ENCODE data around the gene FKBP2. TPM values are rescaled to one million over a fixed set of nuclear protein-coding genes. Genes with fewer than 3 reads are reported as not detected.
A peak's percentile ranks its signal among the peaks of the same experiment; 100 is the strongest.
"Not testable (repeated sequence)": the region's sequence is repeated elsewhere in the genome, so short reads cannot be mapped to it uniquely, and the experiment has no call there.

FKBP2 gene
- total RNA-seq, 1 experiment from 2014 or later: 27.8 TPM

GRCh38 chr11:64246621-64246870 lies 5.7 kb downstream of the FKBP2 start:
- DNase-seq (ENCODE audit: low spot score); in situ Hi-C loops (cut with HindIII; ENCODE audit: low sequenced_read_pairs): not testable (repeated sequence)

GRCh38 chr11:64246871-64247728 lies 6.2 kb downstream of the FKBP2 start, which contains the start of gene PPP1R14B:
PPP1R14B (minus strand) TSS chr11:64246943; CDS start chr11:64246673, 270 bp downstream.
- peak; percentile 79 for DNase-seq (ENCODE audit: low spot score)
- in situ Hi-C loops (cut with HindIII; ENCODE audit: low sequenced_read_pairs): no loop called here

GRCh38 chr11:64247729-64248531 lies 7.0 kb downstream of the FKBP2 start:
- no peak for DNase-seq (ENCODE audit: low spot score)
- in situ Hi-C loops (cut with HindIII; ENCODE audit: low sequenced_read_pairs): no loop called here

- in situ Hi-C loops (cut with HindIII; ENCODE audit: low sequenced_read_pairs): no loop called here
- DNase-seq (ENCODE audit: low spot score): no peak
Measured at GRCh38 chr11:64248578-64248977, 7.7 kb downstream of the FKBP2 start.

- in situ Hi-C loops (cut with HindIII; ENCODE audit: low sequenced_read_pairs): no loop called here
- DNase-seq (ENCODE audit: low spot score): no peak
Measured at GRCh38 chr11:64249038-64249437, 8.1 kb downstream of the FKBP2 start.

GRCh38 chr11:64249563-64250414 lies 8.9 kb downstream of the FKBP2 start:
- no peak for DNase-seq (ENCODE audit: low spot score)
- in situ Hi-C loops (cut with HindIII; ENCODE audit: low sequenced_read_pairs): no loop called here

GRCh38 chr11:64250415-64251015 lies 9.6 kb downstream of the FKBP2 start:
- no peak for DNase-seq (ENCODE audit: low spot score)
- in situ Hi-C loops (cut with HindIII; ENCODE audit: low sequenced_read_pairs): no loop called here

- in situ Hi-C loops (cut with HindIII; ENCODE audit: low sequenced_read_pairs): no loop called here
- no peak for DNase-seq (ENCODE audit: low spot score)
Measured at GRCh38 chr11:64251016-64251752, 10.3 kb downstream of the FKBP2 start, which contains the start of gene PLCB3. PLCB3 (plus strand) TSS chr11:64251530; CDS start chr11:64251650, 120 bp downstream.

GRCh38 chr11:64251753-64252002 lies 10.8 kb downstream of the FKBP2 start:
- in situ Hi-C loops (cut with HindIII; ENCODE audit: low sequenced_read_pairs): no loop called here

GRCh38 chr11:64252003-64252872 lies 11.3 kb downstream of the FKBP2 start:
- no peak for DNase-seq (ENCODE audit: low spot score)
- in situ Hi-C loops (cut with HindIII; ENCODE audit: low sequenced_read_pairs): no loop called here

More at GRCh38 chr11:64251753-64252002, 10.8 kb downstream of the FKBP2 start:
- DNase-seq (ENCODE audit: low spot score): no peak

- in situ Hi-C loops (cut with HindIII; ENCODE audit: low sequenced_read_pairs): no loop called here
- DNase-seq (ENCODE audit: low spot score): no peak
Measured at GRCh38 chr11:64253043-64253442, 12.1 kb downstream of the FKBP2 start.

- DNase-seq (ENCODE audit: low spot score): peak; percentile 78
- in situ Hi-C loops (cut with HindIII; ENCODE audit: low sequenced_read_pairs): no loop called here
Measured at GRCh38 chr11:64253481-64253880, 12.6 kb downstream of the FKBP2 start.

- in situ Hi-C loops (cut with HindIII; ENCODE audit: low sequenced_read_pairs): no loop called here
Measured at GRCh38 chr11:64254326-64254725, 13.4 kb downstream of the FKBP2 start.

GRCh38 chr11:64255135-64256128 lies 14.5 kb downstream of the FKBP2 start:
- in situ Hi-C loops (cut with HindIII; ENCODE audit: low sequenced_read_pairs): no loop called here
- no peak for DNase-seq (ENCODE audit: low spot score)

More at GRCh38 chr11:64254326-64254725, 13.4 kb downstream of the FKBP2 start:
- DNase-seq (ENCODE audit: low spot score): no peak

- in situ Hi-C loops (cut with HindIII; ENCODE audit: low sequenced_read_pairs): no loop called here
- no peak for DNase-seq (ENCODE audit: low spot score)
Measured at GRCh38 chr11:64256300-64256699, 15.4 kb downstream of the FKBP2 start.

- in situ Hi-C loops (cut with HindIII; ENCODE audit: low sequenced_read_pairs): no loop called here
Measured at GRCh38 chr11:64258356-64258755, 17.5 kb downstream of the FKBP2 start.

More at GRCh38 chr11:64258356-64258755, 17.5 kb downstream of the FKBP2 start:
- DNase-seq (ENCODE audit: low spot score): no peak

All from G401 (cell line).